G401 (cell line): Measurements from ENCODE around the gene CEP72. TPM values are rescaled to one million over a fixed set of nuclear protein-coding genes. Genes with fewer than 3 reads are reported as not detected.
A peak's percentile ranks its signal among the peaks of the same experiment; 100 is the strongest.
"Not testable (repeated sequence)": the region's sequence is repeated elsewhere in the genome, so short reads cannot be mapped to it uniquely, and the experiment has no call there.

ENCODE experiments used
- DNase-seq: peaks from one replicate; pipeline ENCODE4 v3.0.0-alpha.2; 2015; ENCODE audit warnings: low spot score
- in situ Hi-C: cut with HindIII; loops from 2 replicates; pipeline ENCODE4 v1.10.0; 2016; ENCODE audit warnings: low sequenced_read_pairs, mixed read lengths
- total RNA-seq: library from RNA; depleted of rRNA; stranded (reverse); fragments of >200 nt; shearing (Covaris generic); gene quantifications from 2 replicates; pipeline ENCODE4 v1.2.3, GENCODE V29; 2014; rRNA removed

The CEP72 gene, protein sequence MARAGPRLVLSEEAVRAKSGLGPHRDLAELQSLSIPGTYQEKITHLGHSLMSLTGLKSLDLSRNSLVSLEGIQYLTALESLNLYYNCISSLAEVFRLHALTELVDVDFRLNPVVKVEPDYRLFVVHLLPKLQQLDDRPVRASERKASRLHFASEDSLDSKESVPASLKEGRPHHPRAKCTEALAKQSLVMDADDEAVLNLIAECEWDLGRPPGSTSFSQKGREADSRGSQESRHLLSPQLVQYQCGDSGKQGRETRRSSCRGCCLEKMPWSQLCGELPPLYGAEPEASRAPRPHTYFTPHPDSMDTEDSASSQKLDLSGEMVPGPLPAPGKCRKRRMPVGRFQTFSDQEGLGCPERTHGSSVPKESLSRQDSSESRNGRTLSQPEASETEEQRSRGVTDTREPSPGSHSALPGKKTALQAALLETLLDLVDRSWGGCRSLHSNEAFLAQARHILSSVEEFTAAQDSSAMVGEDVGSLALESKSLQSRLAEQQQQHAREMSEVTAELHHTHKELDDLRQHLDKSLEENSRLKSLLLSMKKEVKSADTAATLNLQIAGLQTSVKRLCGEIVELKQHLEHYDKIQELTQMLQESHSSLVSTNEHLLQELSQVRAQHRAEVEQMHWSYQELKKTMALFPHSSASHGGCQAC
- 13.9 and 14.5 TPM in 2 replicates for total RNA-seq

DNA sequence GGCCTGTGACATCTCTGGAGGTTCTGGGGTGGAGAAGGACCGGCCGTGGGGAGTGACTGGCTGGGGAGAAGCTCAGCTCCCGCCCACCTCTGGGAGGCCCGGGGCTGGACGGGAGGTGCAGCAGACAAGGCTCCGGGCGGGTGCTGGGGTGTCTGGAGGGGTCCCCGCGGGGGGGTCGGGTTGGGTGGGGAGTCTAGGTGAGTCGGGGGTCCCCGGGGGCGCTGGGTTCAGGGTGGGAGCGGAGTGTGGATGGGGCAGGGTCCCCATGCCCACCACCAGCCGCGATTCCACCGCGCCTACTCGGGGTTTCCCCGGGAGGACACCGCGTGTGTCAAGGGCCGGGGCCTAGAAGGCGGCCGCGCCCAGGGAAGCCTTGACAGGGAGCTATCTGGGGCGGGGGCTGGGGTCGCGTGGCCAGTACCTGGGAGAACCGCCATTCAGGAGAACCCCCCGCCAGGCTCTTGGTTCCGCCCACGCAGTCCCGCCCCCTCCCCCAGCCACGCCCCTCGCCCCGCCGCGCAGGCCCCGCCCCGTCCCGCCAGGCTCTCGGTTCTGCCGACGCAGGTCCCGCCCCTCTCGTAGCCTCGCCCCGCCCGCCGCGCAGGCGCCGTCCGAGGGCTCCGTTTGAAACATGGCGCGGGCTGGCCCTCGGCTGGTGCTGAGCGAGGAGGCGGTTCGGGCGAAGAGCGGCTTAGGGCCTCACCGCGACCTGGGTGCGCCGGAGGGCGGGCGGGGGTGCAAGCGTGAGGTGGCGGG lies at the start of gene CEP72:
Gene CEP72 (plus strand): TSS at position 610 of the 756 bp plus-strand sequence. CDS start 22 bp downstream, at position 632.
- in situ Hi-C loops, result no loop called here
- DNase-seq, result peak; percentile 87

DNA sequence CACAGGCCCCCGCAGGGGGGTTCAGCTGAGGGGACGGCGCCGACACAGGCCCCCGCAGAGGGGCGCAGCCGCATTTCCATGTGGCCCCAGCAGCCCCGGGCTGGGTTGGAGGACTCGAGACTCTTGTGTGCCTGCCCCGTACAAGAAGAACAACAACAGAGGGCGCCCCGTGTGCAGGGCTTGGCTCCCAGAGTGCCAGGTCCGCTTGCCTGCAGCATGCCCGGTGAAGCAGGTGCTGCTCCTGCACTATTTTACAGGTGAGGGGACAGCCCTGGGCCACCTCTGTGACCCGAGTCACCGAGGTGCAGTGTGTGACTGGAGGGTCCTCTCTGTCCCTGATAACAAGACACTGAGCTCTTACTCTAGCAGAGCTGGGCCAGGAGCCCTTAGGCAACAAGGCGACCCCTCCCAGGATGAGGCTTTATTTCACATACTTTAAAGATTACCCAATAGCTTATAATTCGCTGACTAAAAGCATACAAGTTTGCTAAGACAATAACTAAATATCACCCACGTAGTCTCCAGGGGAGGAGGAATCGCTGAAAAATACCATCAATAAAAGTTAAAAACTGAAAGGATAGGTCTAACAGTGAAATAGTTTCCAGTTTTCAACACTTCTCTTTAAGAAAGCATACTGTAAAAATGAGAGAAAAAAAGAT lies 46.2 kb upstream of the CEP72 start:
- in situ Hi-C loops, result no loop called here
- DNase-seq, result no peak

DNA sequence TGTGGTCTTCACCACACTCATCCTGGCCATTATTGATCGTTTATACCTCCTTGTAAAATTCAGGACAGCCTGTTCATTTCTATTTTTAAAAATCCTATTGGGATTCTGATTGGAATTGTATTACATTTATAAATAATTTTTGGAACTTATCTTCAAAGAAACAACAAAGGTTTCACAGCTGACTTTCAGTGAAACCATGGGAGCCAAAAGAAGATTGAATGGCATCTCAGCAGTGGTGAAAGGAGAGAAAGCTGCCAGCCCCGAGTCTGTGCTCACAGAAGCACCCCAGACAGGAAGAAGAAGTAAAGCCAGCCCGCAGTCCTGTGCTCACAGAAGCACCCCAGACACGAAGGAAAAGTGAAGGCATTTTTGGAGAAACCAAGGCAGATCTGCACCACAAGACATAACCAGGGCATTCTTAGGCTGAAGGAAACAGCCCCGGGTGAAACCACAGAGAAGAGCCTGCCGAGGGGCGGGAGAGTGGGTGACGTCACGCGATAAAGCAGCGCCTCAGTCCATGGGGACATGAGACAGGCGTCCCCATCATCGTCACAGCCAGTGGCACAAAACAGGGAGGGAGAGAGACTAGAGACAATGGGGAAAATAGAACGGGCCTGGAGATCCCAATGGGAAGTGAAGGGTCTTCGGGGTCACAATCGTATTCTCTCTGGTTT lies 45.4 kb upstream of the CEP72 start:
- in situ Hi-C loops, result no loop called here
- DNase-seq, result no peak

DNA sequence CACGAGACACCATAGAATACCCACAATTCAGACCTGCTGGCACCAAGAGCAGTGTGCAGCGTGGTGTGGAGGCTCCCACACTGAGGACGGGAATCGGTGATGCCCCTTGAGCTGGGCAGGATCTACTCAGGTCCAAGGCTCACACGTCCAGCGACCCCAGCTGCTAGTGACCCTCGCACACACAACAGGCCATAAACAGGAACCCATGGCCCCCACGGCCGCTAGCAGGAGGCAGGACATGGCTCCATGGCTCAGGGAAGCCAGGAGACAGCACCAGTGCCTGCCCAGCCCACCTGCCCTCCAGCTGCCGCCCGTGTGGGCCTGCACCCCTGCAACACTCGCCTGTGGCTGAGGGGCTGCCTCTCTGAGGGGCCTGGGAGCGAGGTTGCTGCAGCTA lies 44.5 kb upstream of the CEP72 start:
- in situ Hi-C loops, result no loop called here
- no peak for DNase-seq

DNA sequence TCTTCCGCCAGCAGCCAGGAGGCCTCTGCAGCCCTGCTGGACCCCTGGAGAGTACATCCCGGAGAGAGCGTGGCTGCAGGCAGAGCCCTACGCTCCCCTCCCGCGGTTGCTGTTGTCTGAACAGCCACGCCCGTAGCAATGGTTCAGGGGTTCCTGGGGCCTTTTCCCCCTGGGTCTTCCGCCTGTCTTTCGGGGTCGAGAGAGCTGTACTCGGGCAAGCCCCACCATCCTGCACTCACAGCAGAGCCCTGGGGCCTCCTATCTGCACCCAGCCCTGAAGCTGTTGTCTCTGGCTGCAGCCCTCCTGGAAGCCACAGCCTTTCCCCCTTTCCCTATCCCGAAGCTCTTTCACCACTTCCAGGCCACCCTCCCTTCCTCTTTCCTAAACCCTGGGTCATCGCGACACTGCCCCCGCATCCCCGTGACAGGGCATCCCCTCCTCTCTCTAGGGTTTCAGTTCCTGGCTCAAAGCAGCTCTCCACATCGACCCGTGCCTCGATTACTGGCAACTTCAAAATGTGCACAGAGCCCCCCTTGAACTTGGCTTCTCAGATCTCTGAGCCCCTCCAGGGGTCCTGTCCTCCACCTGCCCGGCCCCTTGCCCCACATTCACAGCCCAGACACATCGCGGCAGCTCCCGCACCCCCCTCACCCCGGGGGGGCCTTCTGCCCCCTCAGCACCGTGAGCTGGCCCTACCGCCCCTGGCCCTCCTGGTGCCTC lies 43.9 kb upstream of the CEP72 start:
- DNase-seq, result no peak
- in situ Hi-C loops, result no loop called here

DNA sequence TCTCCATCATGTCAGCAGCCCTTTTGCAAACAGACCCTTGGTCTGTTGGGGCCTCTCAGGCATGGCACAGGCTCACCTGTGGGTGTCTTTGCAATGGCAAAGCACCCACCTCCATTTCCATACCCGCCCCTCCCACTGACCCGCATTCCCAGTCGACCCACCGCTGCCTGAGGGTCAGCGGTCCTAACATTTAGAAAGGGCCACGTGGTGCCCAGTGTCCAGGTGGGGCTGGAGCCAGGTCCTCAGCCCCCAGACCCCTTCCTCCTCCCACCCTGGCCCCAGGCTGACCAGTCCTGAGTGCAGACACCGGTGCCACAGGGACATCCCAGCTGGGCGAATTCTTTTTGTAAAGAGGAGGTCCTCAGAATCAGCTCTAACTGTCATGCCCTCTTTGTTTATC lies 43.3 kb upstream of the CEP72 start:
- in situ Hi-C loops, result no loop called here
- DNase-seq, result no peak

DNA sequence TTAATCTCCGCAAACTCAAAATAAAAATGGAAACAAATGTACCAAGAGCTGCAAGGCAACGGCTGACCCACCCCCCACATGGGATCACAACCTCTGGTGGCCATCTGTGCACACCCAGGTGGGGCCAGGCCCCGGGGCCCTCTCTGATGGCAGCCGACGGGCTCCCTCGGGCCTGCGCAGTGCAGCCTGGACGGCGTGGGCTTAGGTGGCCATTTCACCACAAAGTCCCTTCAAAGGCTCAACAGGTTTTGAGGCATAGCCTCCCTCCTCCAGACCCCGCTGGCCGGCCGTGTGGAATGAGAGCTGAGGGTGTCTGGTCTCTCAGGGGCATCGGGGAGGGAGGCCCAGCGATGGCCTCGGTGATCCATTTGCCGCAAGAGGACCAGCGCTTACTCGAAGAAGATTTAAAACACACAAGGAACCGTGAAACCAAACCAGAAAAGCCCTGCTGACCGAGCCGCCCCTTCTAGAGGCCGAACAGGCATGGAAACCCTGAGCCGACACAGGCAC lies 42.7 kb upstream of the CEP72 start:
- DNase-seq, result no peak
- in situ Hi-C loops, result no loop called here

DNA sequence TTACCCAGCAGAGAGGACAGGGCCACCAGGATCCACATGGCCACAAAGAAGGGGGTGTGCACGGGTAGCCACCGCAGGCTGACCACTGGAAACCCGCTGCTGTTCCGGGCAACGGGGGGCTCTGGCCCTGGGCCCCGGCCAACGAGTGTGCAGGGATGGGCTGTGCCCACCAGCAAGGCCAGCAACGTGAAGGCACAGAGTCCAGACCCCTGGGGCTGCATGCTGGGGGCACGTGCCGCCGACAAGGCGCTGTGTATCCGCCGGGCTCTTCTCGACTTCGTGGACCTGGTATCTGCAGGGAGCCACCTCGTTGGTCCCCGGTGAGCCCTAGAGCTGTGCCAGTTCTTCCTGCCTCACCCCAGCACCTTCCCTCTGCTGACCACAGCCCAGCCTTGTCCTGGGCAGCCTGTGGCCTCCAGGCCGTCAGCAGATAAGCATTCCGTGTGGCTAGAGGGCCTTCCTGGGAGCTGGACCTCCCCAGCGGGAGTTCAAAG lies 42.2 kb upstream of the CEP72 start:
- no peak for DNase-seq
- in situ Hi-C loops, result no loop called here

DNA sequence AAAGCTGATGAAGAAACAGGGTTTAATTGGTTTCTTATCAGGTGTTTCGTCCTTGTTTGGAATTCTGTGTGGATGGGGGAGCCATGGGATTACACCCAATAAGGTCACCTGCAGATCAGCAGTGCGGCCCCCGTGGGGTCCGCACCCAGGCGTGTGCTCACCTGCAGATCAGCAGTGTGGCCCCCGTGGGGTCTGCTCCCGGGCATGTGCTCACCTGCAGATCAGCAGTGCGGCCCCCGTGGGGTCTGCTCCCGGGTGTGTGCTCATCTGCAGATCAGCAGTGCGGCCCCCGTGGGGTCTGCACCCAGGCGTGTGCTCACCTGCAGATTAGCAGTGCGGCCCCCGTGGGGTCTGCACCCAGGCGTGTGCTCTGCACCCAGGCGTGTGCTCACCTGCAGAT lies 41.7 kb upstream of the CEP72 start:
- in situ Hi-C loops, result no loop called here
- DNase-seq, result no peak

DNA sequence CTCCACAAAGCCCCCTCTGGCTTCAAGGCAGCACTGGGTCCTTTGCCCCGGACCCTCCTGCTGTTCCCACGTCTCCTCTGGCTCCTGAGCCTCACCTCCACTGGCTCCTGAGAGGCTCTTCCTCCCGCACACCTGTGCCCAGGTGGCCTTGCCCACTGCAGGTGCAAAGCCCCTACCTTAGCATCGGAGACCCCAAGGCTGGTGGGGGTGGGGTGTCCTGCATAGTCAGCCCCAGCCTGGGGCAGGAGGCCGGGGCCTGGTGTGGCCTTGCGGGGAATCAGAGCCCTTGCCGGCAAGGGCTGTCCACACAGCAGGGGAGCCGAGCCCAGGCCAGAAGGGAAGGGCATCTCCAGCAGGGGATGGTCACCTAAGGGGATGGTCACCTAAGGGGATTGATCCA lies 41.3 kb upstream of the CEP72 start:
- in situ Hi-C loops, result no loop called here
- DNase-seq, result no peak

DNA sequence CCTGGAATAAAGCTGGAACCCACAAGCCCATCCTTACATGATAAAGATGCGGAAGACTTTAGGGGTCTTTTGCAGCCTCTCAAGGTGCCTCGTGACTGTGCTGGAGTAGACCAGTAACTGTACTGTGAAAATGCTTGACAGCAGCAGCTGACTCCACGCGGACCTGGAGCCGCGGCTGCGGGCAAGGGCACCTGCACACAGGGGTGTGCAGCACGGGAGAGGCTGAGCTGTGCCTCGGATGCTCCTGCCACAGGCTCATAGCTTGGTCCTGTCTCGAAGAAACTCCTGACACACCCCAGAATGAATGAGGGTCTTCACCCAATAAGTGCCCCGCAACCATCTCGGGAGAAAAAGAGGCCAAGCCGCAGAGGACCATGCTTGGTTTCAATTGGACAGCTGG lies 40.3 kb upstream of the CEP72 start:
- in situ Hi-C loops, result no loop called here
- no peak for DNase-seq

DNA sequence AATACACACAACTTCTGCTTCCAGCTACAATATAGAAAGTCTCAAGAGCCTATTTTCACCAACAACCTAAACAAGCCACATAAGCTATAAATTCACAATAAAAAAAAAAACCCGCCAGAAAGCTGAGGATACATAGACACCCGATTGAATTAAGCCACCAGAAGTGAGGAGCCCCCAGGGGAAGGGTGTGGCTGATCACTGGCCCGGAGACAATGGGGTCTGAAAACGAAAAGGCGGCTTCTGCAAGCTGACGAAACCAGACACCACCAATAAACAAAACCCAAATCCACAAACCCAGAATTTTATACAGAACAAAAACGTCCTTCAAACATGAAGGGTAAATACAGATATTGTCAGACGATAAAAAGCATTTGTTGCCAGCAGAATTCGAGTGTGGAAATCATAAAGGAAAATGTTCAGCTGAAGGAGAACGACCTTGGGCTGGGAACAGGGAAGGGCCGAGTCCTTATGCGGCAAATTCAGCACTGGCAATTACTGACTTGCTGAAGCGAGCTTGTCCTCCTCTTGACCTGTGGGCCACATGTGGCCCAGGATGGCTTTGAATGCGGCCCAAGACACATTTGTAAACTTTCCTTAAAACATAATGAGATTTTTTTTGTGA lies 39.6 kb upstream of the CEP72 start:
- no peak for DNase-seq
- in situ Hi-C loops, result no loop called here

DNA sequence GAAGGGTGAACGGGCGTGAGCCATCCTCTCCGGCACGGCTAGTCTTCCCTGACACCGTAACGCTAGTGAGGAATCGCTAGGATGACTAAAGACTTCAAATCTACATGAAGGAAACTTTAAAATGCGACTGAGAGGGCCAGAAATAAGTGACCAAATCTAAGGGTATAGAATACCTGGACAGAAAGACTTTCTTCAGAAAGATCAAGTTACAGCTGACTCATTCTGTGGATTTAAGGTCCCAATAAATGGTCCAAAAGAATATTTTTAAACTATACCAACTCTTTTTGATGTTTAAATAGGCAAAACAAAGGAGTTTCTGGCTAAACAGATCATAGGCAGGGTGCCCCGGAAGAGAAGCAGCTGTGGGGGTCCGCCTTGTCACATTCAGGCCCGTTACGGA lies 38.9 kb upstream of the CEP72 start:
- in situ Hi-C loops, result no loop called here
- no peak for DNase-seq

DNA sequence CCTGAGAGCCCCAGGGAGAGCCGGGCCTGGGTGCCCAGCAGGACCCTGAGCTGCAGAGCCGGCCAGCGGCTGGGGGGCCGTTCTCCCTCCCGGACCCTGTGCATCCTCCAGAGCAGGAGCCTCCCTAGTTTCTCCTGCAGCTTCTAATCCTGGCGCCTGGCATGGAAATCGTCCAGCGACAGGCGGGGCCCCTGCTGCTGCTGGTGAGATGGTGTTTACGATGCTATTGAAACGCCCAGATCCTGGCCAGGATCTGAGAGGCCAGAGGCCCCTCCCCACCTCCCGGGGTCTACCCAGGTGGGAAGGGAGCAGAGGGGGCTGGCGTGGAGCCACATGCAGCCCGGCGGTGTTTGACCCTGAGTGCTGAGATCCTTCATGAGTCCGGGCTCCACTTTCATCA lies 38.2 kb upstream of the CEP72 start:
- in situ Hi-C loops, result no loop called here
- no peak for DNase-seq

DNA sequence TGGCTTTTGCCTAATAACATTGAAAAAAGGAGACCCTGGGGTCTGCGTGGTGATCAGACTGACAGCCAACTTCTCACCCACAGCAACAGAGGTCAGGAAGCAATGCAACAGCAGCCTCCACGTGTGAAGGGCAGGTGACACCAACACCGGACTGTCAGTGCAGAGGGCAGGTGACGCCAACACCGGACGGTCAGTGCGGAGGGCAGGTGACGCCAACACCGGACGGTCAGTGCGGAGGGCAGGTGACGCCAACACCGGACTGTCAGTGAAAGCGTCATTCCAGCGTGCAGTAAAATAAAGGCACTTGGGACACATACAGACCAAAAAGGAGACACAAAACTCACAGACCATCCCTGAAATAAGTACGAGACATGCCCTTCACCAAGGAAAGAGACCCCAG lies 37.2 kb upstream of the CEP72 start:
- in situ Hi-C loops, result no loop called here
- DNase-seq, result no peak

DNA sequence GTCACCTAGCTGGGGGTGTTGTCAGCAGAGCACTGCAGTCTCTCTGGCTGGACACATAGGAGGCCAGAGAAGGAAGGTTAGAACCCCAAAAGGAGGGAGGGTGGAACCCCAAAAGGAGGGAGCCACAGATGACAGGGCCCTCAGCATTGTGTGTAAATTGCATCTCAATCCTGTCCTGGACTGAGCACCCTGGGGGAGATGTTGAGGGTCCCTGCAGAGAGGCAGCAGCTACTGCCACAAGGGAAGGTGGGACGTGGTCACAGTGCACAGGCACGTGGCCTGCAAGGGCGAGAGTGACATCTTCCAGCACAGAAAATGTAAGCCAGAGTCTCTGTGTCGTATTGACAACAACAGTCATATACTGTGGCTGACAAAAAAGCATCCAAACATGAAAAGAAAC lies 36.5 kb upstream of the CEP72 start:
- in situ Hi-C loops, result no loop called here
- no peak for DNase-seq

DNA sequence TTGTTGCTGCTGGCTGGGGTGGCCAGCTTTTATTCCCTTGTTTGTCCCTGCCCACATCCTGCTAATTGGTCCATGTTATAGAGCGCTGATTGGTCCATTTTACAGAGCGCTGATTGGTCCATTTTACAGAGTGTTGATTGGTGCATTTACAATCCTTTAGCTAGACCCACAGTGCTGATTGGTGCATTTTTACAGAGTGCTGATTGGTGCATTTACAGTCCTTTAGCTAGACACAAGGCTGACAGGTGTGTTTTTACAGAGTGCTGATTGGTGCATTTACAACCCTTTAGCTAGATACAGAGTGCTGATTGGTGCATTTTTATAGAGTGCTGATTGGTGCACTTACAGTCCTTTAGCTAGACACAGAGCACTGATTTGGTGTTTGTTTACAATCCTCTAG lies 34.9 kb upstream of the CEP72 start:
- in situ Hi-C loops, DNase-seq: not testable (repeated sequence)

DNA sequence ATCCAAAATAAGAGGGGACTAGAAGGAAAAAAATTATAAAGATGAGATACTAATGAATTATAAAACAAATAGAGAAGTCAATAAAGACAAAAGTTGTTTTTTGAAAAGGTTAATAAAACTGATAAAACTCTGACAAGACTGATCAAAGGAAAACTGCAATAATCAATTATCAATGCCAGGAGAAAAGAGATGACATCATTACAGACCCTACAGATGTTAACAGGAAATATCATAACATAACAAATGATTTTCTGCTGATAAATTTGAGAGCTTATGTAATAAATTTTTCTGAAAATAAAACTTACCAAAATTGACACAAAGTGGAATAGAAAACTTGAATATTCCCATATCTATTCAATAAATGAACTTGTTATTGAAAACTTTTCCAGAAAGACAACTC lies 34.3 kb upstream of the CEP72 start:
- in situ Hi-C loops, result no loop called here

More for the DNA sequence above, 34.3 kb upstream of the CEP72 start:
- DNase-seq, result no peak
